ENCODE results near the gene PGAP1. TPM values are rescaled to one million over a fixed set of nuclear protein-coding genes. Genes with fewer than 3 reads are reported as not detected.

The PGAP1 gene
- total RNA-seq, 1 donor from 2014 or later = 2.8 TPM

GRCh38 chr2:196899976-196900375 lies 26.5 kb downstream of the PGAP1 start:
- no peak for DNase-seq (ENCODE audit: low read depth in 2 of 2)

GRCh38 chr2:196891136-196891535 lies 35.4 kb downstream of the PGAP1 start:
- DNase-seq (ENCODE audit: low read depth in 2 of 2) = no peak

- DNase-seq (ENCODE audit: low read depth in 2 of 2) = no peak
Observed at GRCh38 chr2:196887431-196887830, 39.1 kb downstream of the PGAP1 start.

GRCh38 chr2:196884368-196884767 lies 42.1 kb downstream of the PGAP1 start:
- DNase-seq (ENCODE audit: low read depth in 2 of 2) = no peak

- no peak for DNase-seq (ENCODE audit: low read depth in 2 of 2)
Observed at GRCh38 chr2:196876364-196876763, 50.1 kb downstream of the PGAP1 start.

GRCh38 chr2:196875414-196875813 lies 51.1 kb downstream of the PGAP1 start:
- no peak for DNase-seq (ENCODE audit: low read depth in 2 of 2)

GRCh38 chr2:196873511-196873910 lies 53.0 kb downstream of the PGAP1 start:
- DNase-seq (ENCODE audit: low read depth in 2 of 2) = no peak

GRCh38 chr2:196854629-196855028 lies 71.9 kb downstream of the PGAP1 start:
- no peak for DNase-seq (ENCODE audit: low read depth in 2 of 2)

GRCh38 chr2:196853301-196854087 lies 73.0 kb downstream of the PGAP1 start:
- peak in 1 of 2 donors; percentile 1 for DNase-seq (ENCODE audit: low read depth in 2 of 2)

- DNase-seq (ENCODE audit: low read depth in 2 of 2) = no peak
Observed at GRCh38 chr2:196851088-196851487, 75.4 kb downstream of the PGAP1 start.

GRCh38 chr2:196849895-196850294 lies 76.6 kb downstream of the PGAP1 start:
- DNase-seq (ENCODE audit: low read depth in 2 of 2) = peak; percentile 29 to 52

- no peak for DNase-seq (ENCODE audit: low read depth in 2 of 2)
Observed at GRCh38 chr2:196846295-196846694, 80.2 kb downstream of the PGAP1 start.

- no peak for DNase-seq (ENCODE audit: low read depth in 2 of 2)
Observed at GRCh38 chr2:196845371-196845770, 81.1 kb downstream of the PGAP1 start.

GRCh38 chr2:196840171-196840570 lies 86.3 kb downstream of the PGAP1 start:
- no peak for DNase-seq (ENCODE audit: low read depth in 2 of 2)

GRCh38 chr2:196839574-196839973 lies 86.9 kb downstream of the PGAP1 start:
- DNase-seq (ENCODE audit: low read depth in 2 of 2) = no peak

GRCh38 chr2:196836440-196836839 lies 90.1 kb downstream of the PGAP1 start:
- peak; percentile 6 to 16 for DNase-seq (ENCODE audit: low read depth in 2 of 2)

- no peak for DNase-seq (ENCODE audit: low read depth in 2 of 2)
Observed at GRCh38 chr2:196830701-196831100, 95.8 kb downstream of the PGAP1 start.

GRCh38 chr2:196827356-196827755 lies 99.2 kb downstream of the PGAP1 start:
- peak in 1 of 2 donors; percentile 55 for DNase-seq (ENCODE audit: low read depth in 2 of 2)

- peak in 1 of 2 donors; percentile 86 for DNase-seq (ENCODE audit: low read depth in 2 of 2)
Observed at GRCh38 chr2:196823750-196824522, 102.6 kb downstream of the PGAP1 start.

- peak in 1 of 2 donors; percentile 65 for DNase-seq (ENCODE audit: low read depth in 2 of 2)
Observed at GRCh38 chr2:196821195-196821594, 105.3 kb downstream of the PGAP1 start.

GRCh38 chr2:196809260-196809659 lies 117.2 kb downstream of the PGAP1 start, which contains the start of gene C2orf66:
Gene C2orf66 (minus strand): TSS chr2:196809355. CDS start chr2:196809336, 19 bp downstream.
- no peak for DNase-seq (ENCODE audit: low read depth in 2 of 2)

GRCh38 chr2:196808083-196808665 lies 118.3 kb downstream of the PGAP1 start:
- DNase-seq (ENCODE audit: low read depth in 2 of 2) = peak in 1 of 2 donors; percentile 23

Measured in lung microvascular endothelial cell (primary cell).